Measurements from ENCODE around the gene HLA-DRA. TPM values are rescaled to one million over a fixed set of nuclear protein-coding genes. Genes with fewer than 3 reads are reported as not detected.

HLA-DRA gene
- total and polyA plus RNA-seq, 2 experiments from 2014 or later: 6.9 to 7.7 TPM

DNA sequence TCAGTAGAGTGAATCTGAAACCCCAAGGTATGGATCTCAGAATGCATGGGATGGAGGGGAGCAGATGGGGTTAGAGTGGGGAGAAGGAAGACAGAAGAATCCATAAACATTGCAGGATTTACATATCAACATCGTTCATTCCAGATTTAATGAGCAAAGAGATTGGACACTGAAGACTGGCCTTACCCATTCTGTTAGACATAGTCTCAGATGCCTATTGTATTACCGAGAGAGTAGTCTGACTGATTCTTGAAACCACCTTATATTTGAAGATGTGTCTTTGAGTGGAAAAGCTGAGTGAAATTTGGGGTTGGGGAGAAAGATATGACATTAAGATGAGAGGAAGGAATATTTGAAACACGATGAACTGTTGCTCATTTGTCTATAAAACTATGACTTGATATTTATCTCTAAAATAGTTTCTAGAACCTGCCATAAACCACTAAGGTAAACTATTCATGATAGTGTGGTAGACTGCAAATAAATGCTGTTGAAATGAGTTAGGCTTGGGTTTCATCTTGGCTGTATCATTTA is 5.7 kb downstream of the HLA-DRA start:
- no peak for ATAC-seq
- no peaks in the 10 kb centered on the region for H3K4me1 Mint-ChIP-seq
- TF ChIP-seq NANOG (IDR thresholded peaks at IDR 0.05; ENCODE audit: borderline replicate concordance) (no peak), CREB1 (CRISPR knock-in tag; IDR thresholded peaks at IDR 0.05; ENCODE audit: low read depth) (no peak), ZNF462 (CRISPR knock-in tag; IDR thresholded peaks at IDR 0.05) (no peak), JUNB (IDR thresholded peaks at IDR 0.05; ENCODE audit: unreplicated experiment) (no peak), ZNF331 (CRISPR knock-in tag; IDR thresholded peaks at IDR 0.05; ENCODE audit: low read depth) (no peak), POLR2AphosphoS5 (IDR thresholded peaks at IDR 0.05; ENCODE audit: low read depth) (no peak), REST (IDR thresholded peaks at IDR 0.05; ENCODE audit: unreplicated experiment) (no peak), ZNF114 (CRISPR knock-in tag; IDR thresholded peaks at IDR 0.05) (no peak), EZH2 (IDR thresholded peaks at IDR 0.05; ENCODE audit: low read depth, unreplicated experiment) (no peak), EZH2phosphoT487 (IDR thresholded peaks at IDR 0.05; ENCODE audit: unreplicated experiment) (no peak), STAT1 (IDR thresholded peaks at IDR 0.05; ENCODE audit: unreplicated experiment) (no peak)
- TF ChIP-seq, protein P1, sequence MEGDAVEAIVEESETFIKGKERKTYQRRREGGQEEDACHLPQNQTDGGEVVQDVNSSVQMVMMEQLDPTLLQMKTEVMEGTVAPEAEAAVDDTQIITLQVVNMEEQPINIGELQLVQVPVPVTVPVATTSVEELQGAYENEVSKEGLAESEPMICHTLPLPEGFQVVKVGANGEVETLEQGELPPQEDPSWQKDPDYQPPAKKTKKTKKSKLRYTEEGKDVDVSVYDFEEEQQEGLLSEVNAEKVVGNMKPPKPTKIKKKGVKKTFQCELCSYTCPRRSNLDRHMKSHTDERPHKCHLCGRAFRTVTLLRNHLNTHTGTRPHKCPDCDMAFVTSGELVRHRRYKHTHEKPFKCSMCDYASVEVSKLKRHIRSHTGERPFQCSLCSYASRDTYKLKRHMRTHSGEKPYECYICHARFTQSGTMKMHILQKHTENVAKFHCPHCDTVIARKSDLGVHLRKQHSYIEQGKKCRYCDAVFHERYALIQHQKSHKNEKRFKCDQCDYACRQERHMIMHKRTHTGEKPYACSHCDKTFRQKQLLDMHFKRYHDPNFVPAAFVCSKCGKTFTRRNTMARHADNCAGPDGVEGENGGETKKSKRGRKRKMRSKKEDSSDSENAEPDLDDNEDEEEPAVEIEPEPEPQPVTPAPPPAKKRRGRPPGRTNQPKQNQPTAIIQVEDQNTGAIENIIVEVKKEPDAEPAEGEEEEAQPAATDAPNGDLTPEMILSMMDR (conservative IDR thresholded peaks at IDR 0.05; ENCODE audit: low read depth in 2 of 2): no peak
- TF ChIP-seq, protein P2, sequence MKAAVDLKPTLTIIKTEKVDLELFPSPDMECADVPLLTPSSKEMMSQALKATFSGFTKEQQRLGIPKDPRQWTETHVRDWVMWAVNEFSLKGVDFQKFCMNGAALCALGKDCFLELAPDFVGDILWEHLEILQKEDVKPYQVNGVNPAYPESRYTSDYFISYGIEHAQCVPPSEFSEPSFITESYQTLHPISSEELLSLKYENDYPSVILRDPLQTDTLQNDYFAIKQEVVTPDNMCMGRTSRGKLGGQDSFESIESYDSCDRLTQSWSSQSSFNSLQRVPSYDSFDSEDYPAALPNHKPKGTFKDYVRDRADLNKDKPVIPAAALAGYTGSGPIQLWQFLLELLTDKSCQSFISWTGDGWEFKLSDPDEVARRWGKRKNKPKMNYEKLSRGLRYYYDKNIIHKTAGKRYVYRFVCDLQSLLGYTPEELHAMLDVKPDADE (IDR thresholded peaks at IDR 0.05): no peak
- H3K36me3 ChIP-seq (ENCODE audit: insufficient read depth): no peaks in the 10 kb centered on the region
- H3K4me3 ChIP-seq: no peak overlapping the region
- H3F3A ChIP-seq (replicated peaks; ENCODE audit: low read depth): no peaks in the 10 kb centered on the region
- H3K4me3 Mint-ChIP-seq: no peak overlapping the region
- no peaks in the 10 kb centered on the region for H3K27me3 ChIP-seq (ENCODE audit: insufficient read depth)
- no peaks in the 10 kb centered on the region for H3K79me2 ChIP-seq (replicated peaks; ENCODE audit: insufficient read depth)
- DNase-seq (ENCODE audit: low spot score): no peak
- H3K27ac Mint-ChIP-seq: no peak overlapping the region
- no peak overlapping the region for H3K4me2 ChIP-seq
- H3K27me3 Mint-ChIP-seq (ENCODE audit: insufficient read depth, low read depth, poor library complexity): no peaks in the 10 kb centered on the region
- 0 out of 2 replicates have a peak, but pooled peaks cover 8% of the 10 kb centered on the region for H3K9me2 ChIP-seq (ENCODE audit: insufficient read depth)
- no peaks in the 10 kb centered on the region for H3K4me1 ChIP-seq (ENCODE audit: insufficient read depth)
- no peaks in the 10 kb centered on the region for H3K36me3 Mint-ChIP-seq (ENCODE audit: low read depth)
- no peaks in the 10 kb centered on the region for H4K20me1 ChIP-seq (replicated peaks; ENCODE audit: insufficient read depth)
- no peak overlapping the region for H3K27ac ChIP-seq (ENCODE audit: low read depth)
- H3K9me3 Mint-ChIP-seq: peaks cover 3% of the 10 kb centered on the region; the same call in 1 of the 3 replicates
- H2AFZ ChIP-seq: no peak overlapping the region

Data from GM23338 (cell line).